ENCODE data around the gene ZFYVE9.

GRCh38 chr1:52210044-52210443, 68.2 kb downstream of the ZFYVE9 start:
- TF ChIP-seq CTCF (conservative IDR thresholded peaks at IDR 0.05; ENCODE audit: low read depth in 2 of 2) (no peak), EZH2 (IDR thresholded peaks at IDR 0.05; ENCODE audit: low read depth, unreplicated experiment) (no peak), POLR2AphosphoS5 (IDR thresholded peaks at IDR 0.05; ENCODE audit: low read depth) (no peak), EZH2phosphoT487 (IDR thresholded peaks at IDR 0.05; ENCODE audit: unreplicated experiment) (no peak), ZNF114 (CRISPR knock-in tag; IDR thresholded peaks at IDR 0.05) (no peak)

All from GM23338 (cell line).